ENCODE measurements around the gene COMMD9. TPM values are rescaled to one million over a fixed set of nuclear protein-coding genes. Genes with fewer than 3 reads are reported as not detected.

The COMMD9 gene
- total RNA-seq, 1 donor from 2014 or later: 44.8 TPM

DNA sequence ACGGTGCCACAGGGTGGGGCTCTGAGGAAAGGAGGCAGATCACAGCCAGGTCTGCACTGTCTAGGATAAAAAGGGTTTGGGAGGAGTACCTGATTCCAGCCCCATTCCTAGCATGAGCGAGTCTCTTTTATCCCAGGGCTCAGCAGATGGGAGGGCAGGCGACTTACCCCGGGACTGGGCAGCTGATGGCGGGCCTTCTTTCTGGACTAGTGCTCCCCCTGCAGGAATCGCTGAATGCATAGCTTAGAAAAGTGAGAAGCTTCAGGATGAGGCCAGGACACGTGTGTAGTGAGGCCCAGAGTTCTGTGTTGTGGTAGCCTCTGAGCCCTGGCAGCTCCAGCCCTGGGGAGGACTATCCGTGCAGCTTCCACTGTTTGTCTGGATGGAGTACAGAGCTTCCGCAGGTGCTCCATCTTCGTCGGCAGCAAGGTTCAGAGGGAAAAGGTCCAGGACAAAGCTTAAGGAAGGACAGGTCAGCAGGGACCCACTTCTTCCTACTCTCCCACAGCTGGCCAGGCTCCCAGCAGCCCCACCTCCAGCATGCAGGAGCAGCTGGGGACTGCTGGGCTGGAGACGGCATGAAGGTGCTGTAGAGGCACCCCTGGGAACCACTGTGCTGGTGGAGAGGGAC, 30.4 kb downstream of the COMMD9 start:
- intact Hi-C loops (cut with micrococcal nuclease): loop anchor here (1.0 kb wide), 1 partner anchor 217 kb away; no protein-coding TSS in a partner anchor

DNA sequence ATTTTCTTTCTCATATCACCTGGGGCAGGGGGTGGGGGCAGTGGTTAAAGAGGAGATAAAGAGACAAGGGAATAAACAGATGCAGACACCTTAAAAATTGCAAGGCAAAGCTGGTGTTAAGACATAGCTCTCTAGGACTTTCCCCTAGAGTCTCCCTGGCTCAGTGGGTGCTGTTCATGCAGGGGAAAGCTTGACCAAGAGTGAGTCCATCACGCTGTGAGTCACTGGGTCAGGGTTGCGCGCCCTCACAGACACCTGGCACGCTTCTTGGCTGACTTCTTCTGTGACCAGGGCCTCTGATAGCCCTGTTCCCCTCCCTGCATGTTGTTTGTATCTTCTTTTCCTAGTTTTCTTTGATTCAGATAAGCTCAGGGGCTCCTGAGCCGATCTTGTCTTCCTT, 31.9 kb downstream of the COMMD9 start:
- intact Hi-C loops (cut with micrococcal nuclease): no loop called here

DNA sequence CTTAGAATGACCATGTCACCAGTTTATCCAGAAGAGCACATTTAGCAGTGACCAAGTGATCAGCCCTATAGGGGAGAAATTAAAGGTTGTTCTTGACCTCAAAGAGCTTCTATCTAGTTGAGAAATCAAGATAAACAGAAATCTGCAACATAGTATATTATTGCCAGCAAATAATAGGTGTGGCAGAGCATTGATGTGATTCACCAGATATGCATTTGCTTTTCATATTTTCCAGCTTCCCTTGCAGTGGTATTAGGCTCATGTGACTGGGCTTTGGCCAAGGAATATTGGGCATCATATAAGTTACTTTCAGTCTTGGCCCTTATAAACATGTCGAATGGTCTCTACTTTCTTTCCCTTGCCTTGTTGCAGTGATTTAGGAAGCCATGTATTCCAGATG, 34.5 kb downstream of the COMMD9 start:
- intact Hi-C loops (cut with micrococcal nuclease): no loop called here

GRCh38 chr11:36253238-36253637, 36.0 kb downstream of the COMMD9 start:
- intact Hi-C loops (cut with micrococcal nuclease): no loop called here

- intact Hi-C loops (cut with micrococcal nuclease): no loop called here
These were observed 37.4 kb downstream of the COMMD9 start for GRCh38 chr11:36251823-36252222.

DNA sequence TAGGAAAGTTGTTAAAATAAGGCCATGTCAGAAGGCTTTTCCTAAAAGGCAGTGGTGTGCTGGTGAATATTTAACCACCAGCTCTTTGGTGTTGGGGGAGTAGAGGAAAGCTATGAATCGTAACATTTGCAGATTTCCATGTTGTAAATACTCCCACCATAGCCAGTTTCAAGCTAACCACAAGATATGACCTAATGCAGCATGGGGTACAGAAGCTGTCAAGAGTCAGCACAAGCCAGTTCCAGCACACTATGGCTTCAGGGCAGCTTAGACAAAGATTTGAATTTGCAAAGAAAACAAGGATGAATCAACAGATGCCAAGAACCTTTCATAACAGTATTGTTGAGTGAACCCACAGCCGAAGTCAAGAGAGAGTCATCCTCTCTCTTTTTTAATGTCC, 40.0 kb downstream of the COMMD9 start:
- intact Hi-C loops (cut with micrococcal nuclease): no loop called here

DNA sequence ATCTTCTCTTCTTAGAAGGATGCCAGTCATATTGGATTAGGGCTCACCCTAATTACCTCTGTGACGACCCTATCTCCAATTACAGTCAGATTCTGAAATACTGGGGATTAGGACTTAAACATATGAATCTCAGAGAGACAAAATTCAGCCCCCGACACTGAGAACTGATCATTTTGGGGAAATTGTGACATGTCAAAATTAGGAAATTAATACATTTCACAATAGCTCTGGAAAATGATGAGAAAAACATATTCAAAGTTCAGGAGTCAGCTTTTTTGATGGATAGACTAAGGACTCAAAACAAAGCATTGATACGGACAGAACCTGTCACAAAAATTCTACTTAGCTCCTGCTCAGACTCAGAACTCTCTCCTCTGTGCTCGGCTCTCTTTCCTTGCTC, 40.8 kb downstream of the COMMD9 start:
- intact Hi-C loops (cut with micrococcal nuclease): no loop called here

DNA sequence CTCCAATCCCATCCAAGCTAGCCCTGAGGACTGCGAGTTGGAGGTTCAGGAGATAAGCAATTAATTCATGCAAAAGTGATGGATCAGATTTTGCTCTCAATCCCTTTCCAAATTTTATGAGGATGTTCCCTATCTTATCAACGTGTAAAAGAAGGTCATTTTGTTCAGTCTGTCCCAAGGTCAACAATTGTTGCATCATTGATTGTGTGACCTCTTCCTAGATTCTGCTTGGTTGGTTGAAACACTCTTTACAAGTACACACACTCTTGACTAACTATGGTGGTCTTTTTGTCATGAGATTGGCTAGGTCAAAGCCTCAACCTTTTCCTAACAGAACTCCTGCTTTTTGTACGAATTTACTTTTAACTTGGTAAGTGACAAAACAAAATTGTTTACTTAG, 41.7 kb downstream of the COMMD9 start:
- intact Hi-C loops (cut with micrococcal nuclease): no loop called here

DNA sequence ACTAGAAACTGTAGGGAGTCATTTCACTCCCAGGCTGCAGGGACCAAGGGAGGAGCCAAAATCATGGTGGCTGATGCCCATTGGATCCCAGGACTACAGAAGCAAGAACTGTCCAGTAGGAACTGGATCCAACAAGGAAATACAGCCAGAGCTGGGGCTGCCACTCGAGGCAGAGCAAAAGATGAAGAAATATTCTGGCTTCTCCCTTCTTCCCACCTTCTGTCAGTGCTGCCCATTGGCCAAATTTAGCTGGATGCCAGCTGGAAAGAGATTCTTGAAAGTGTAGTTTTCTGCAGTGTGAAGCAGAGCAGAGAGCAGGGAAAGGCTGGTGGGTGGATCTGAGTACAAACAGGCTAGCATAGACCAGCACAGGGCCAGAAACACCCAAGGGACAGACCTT, 45.6 kb downstream of the COMMD9 start:
- intact Hi-C loops (cut with micrococcal nuclease): no loop called here

GRCh38 chr11:36241497-36241896, 47.7 kb downstream of the COMMD9 start:
- intact Hi-C loops (cut with micrococcal nuclease): no loop called here

GRCh38 chr11:36240801-36241200, 48.4 kb downstream of the COMMD9 start:
- intact Hi-C loops (cut with micrococcal nuclease): no loop called here

- intact Hi-C loops (cut with micrococcal nuclease): no loop called here
These were observed 49.1 kb downstream of the COMMD9 start for GRCh38 chr11:36240173-36240572.

DNA sequence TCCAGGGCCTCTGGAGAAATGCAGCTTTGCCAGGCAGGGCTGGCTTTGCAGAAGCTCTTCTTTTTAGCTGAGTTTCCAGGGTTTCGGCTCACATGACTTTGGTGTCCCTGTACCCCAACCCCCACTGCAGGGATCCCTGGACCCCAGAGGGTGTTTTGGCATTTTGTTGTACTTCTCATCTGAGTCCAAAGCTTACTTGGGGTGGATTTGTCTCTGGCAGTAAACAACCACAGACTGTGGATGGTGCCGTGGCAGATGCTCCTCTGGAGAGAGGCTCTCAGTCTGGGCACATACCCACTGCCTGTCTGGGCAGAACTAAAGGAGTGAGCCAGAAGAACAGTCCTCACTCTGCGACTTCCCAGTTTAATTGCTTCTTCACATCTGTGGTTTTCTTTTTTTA, 49.6 kb downstream of the COMMD9 start:
- intact Hi-C loops (cut with micrococcal nuclease): no loop called here

GRCh38 chr11:36238881-36239280, 50.3 kb downstream of the COMMD9 start:
- intact Hi-C loops (cut with micrococcal nuclease): no loop called here

DNA sequence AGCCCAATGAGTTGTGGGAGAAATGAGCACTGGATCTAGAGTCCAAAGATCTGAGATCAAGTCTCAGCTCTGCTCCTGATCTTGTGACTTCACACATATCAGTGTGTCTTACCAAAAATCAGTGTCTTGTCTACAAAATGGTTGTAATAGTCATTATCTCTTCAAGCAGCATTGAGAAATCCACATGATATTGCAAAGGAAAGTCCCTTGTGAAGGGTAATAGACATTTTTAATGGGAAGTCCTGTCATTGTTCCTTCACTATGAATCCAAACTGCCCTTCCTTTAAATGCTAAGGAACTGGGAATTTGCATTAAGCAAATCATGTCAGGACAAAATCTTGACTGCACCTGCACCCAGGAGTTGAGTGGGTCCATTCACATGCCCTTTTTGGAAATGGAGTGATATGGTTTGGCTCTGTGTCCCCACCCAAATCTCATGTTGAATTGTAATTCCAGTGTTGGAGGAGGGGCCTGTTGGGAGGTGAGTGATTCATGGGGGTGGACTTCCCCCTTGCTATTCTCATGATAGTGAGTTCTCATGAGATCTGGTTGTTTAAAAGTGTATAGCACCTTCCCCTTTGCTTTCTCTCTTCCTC, 51.1 kb downstream of the COMMD9 start:
- intact Hi-C loops (cut with micrococcal nuclease): no loop called here

- intact Hi-C loops (cut with micrococcal nuclease): no loop called here
These were observed 51.8 kb downstream of the COMMD9 start for GRCh38 chr11:36237391-36237790.

- intact Hi-C loops (cut with micrococcal nuclease): no loop called here
These were observed 53.5 kb downstream of the COMMD9 start for GRCh38 chr11:36235750-36236149.

GRCh38 chr11:36234825-36235224, 54.4 kb downstream of the COMMD9 start:
- intact Hi-C loops (cut with micrococcal nuclease): no loop called here

DNA sequence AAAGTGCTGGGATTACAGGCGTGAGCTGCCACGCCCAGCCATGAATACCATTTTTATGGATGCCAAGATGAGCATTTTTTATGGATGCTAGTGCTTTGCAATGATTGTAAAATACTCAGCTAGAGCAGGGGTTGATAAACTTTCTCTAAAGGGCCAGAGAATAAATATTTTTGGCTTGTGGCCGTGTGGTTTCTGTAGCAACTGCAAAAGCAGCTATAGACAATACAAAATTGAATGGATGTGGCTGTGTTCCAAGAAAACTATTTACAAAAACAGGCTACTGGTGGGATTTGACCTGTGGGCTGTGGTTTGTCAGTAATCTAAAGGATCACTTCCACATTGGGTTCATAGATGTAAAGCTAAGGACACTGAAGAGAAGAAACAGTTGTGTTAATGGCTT, 56.0 kb downstream of the COMMD9 start:
- intact Hi-C loops (cut with micrococcal nuclease): no loop called here

- intact Hi-C loops (cut with micrococcal nuclease): no loop called here
These were observed 58.2 kb downstream of the COMMD9 start for GRCh38 chr11:36230779-36231699.

GRCh38 chr11:36229091-36229705, 60.0 kb downstream of the COMMD9 start:
- intact Hi-C loops (cut with micrococcal nuclease): no loop called here

GRCh38 chr11:36228689-36229088, 60.5 kb downstream of the COMMD9 start:
- intact Hi-C loops (cut with micrococcal nuclease): no loop called here
